ENCODE measurements around the gene CHRM2. TPM values are rescaled to one million over a fixed set of nuclear protein-coding genes. Genes with fewer than 3 reads are reported as not detected.

The CHRM2 gene
- total RNA-seq, 1 donor from 2014 or later, result not detected

- H3K4me3 Mint-ChIP-seq (ENCODE audit: unreplicated experiment), result no peak overlapping the region
- H3K9me3 Mint-ChIP-seq (ENCODE audit: unreplicated experiment), result no peaks in the 10 kb centered on the region
- no peaks in the 10 kb centered on the region for H3K4me1 Mint-ChIP-seq (ENCODE audit: unreplicated experiment)
- H3K36me3 Mint-ChIP-seq (ENCODE audit: low read depth, unreplicated experiment), result no peaks in the 10 kb centered on the region
- H3K27me3 Mint-ChIP-seq (ENCODE audit: unreplicated experiment), result peaks cover 1% of the 10 kb centered on the region
- no peak for TF ChIP-seq CTCF (IDR thresholded peaks at IDR 0.05; ENCODE audit: unreplicated experiment)
- H3K27ac Mint-ChIP-seq (ENCODE audit: unreplicated experiment), result no peak overlapping the region
- DNase-seq (ENCODE audit: low spot score), result no peak
Observed at GRCh38 chr7:136890399-136890798, 21.9 kb downstream of the CHRM2 start.

DNA sequence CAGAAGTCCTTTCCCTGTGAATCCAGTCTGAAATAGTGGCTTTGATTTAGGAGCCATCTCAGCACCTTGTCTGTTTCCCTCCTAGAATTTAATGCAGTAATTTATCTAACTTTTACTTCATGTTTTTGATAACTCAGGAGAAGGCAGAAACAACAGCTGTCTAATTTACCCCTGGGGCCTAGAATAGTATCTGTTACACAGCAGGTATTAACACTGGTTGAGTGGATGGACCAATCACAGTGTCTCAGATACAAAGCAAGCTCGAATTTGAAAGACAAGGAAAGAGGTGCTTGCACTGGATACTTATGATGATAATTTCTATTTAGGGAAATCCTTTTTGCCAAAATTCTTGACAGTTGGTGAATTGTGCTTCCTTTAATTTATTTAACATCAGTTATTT lies 23.4 kb downstream of the CHRM2 start:
- Mint-ChIP-seq H3K36me3 (ENCODE audit: low read depth, unreplicated experiment) (no peaks in the 10 kb centered on the region), H3K27ac (ENCODE audit: unreplicated experiment) (no peak overlapping the region)
- DNase-seq (ENCODE audit: low spot score), result no peak

DNA sequence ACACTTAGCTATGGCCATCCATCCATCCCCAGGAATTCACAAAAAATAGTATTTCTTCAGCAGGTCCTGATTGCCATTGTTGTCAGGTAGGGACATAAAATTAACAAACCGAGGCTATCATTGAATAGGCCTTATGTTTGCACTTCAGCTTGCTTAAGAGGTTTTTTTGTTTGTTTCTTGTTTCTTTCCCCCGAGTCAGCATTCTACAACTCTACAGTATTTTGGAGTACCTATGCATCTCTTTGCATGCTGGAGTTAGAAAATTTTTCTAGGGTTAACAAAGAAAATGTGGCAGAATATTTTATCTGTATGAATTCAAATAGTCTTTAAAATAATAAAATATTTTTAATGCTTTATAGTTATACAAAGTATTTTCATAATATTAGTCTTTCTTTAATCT lies 26.3 kb downstream of the CHRM2 start:
- Mint-ChIP-seq H3K36me3 (ENCODE audit: low read depth, unreplicated experiment) (no peaks in the 10 kb centered on the region), H3K9me3 (ENCODE audit: unreplicated experiment) (no peaks in the 10 kb centered on the region), H3K27me3 (ENCODE audit: unreplicated experiment) (no peaks in the 10 kb centered on the region), H3K4me3 (ENCODE audit: unreplicated experiment) (no peak overlapping the region), H3K4me1 (ENCODE audit: unreplicated experiment) (no peaks in the 10 kb centered on the region), H3K27ac (ENCODE audit: unreplicated experiment) (no peak overlapping the region)
- no peak for TF ChIP-seq CTCF (IDR thresholded peaks at IDR 0.05; ENCODE audit: unreplicated experiment)
- DNase-seq (ENCODE audit: low spot score), result no peak

More for the DNA sequence above, 23.4 kb downstream of the CHRM2 start:
- TF ChIP-seq CTCF (IDR thresholded peaks at IDR 0.05; ENCODE audit: unreplicated experiment), result no peak
- Mint-ChIP-seq H3K4me3 (ENCODE audit: unreplicated experiment) (no peak overlapping the region), H3K27me3 (ENCODE audit: unreplicated experiment) (peaks cover 1% of the 10 kb centered on the region), H3K9me3 (ENCODE audit: unreplicated experiment) (no peaks in the 10 kb centered on the region), H3K4me1 (ENCODE audit: unreplicated experiment) (no peaks in the 10 kb centered on the region)

DNA sequence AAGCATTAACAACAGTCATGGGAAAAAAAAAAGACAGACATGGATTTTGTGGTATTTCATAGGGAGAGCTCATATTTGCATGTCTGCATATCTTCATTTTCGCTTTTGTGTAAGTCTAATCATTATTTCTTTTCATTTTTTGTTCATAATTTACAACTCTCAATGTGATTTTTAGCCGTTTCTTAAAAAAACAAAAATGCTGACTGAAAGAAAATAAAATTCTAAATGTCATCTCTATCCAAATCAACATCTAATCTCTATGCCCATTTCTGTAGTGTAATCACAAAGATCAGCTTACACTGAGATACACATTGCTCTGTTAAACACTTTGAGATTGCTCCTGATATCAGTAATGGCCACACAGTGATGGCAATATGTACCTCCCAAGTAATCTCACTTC lies 29.2 kb downstream of the CHRM2 start:
- Mint-ChIP-seq H3K27me3 (ENCODE audit: unreplicated experiment) (no peaks in the 10 kb centered on the region), H3K27ac (ENCODE audit: unreplicated experiment) (no peak overlapping the region), H3K36me3 (ENCODE audit: low read depth, unreplicated experiment) (no peaks in the 10 kb centered on the region), H3K9me3 (ENCODE audit: unreplicated experiment) (no peaks in the 10 kb centered on the region), H3K4me3 (ENCODE audit: unreplicated experiment) (no peak overlapping the region), H3K4me1 (ENCODE audit: unreplicated experiment) (no peaks in the 10 kb centered on the region)
- TF ChIP-seq CTCF (IDR thresholded peaks at IDR 0.05; ENCODE audit: unreplicated experiment), result no peak
- no peak for DNase-seq (ENCODE audit: low spot score)

- no peaks in the 10 kb centered on the region for H3K4me1 Mint-ChIP-seq (ENCODE audit: unreplicated experiment)
- H3K36me3 Mint-ChIP-seq (ENCODE audit: low read depth, unreplicated experiment), result no peaks in the 10 kb centered on the region
- no peak overlapping the region for H3K27ac Mint-ChIP-seq (ENCODE audit: unreplicated experiment)
- TF ChIP-seq CTCF (IDR thresholded peaks at IDR 0.05; ENCODE audit: unreplicated experiment), result no peak
- no peak for DNase-seq (ENCODE audit: low spot score)
- no peaks in the 10 kb centered on the region for H3K27me3 Mint-ChIP-seq (ENCODE audit: unreplicated experiment)
- H3K9me3 Mint-ChIP-seq (ENCODE audit: unreplicated experiment), result no peaks in the 10 kb centered on the region
- H3K4me3 Mint-ChIP-seq (ENCODE audit: unreplicated experiment), result no peak overlapping the region
Observed at GRCh38 chr7:136900005-136900404, 31.6 kb downstream of the CHRM2 start.

All from endothelial cell (in vitro differentiated cells).